Large intestine (tissue), 3 donors: ENCODE measurements around the gene FNDC10. TPM values are rescaled to one million over a fixed set of nuclear protein-coding genes. Genes with fewer than 3 reads are reported as not detected.

Experiments
- DNase-seq, 2 donors: peaks; one replicate each; pipeline versions ENCODE4 v3.0.0 to v3.0.0-alpha.2; 2013
- H3K27ac ChIP-seq: one replicate; pipeline ENCODE4 v1.5.1; 2013; ENCODE audit warnings: low read length
- H3K27me3 ChIP-seq: 2 replicates; pipeline ENCODE4 v1.6.1; 2013; ENCODE audit warnings: low read length; ENCODE audit not compliant: control insufficient read depth, insufficient read depth
- H3K36me3 ChIP-seq: 2 replicates; pipeline ENCODE4 v1.6.1; 2013; ENCODE audit warnings: low read length; ENCODE audit not compliant: control insufficient read depth, insufficient read depth
- H3K4me1 ChIP-seq: one replicate; pipeline ENCODE4 v1.6.1; 2013; ENCODE audit warnings: low read length; ENCODE audit not compliant: control insufficient read depth, insufficient read depth
- H3K4me3 ChIP-seq: one replicate; pipeline ENCODE4 v1.5.1; 2013; ENCODE audit warnings: low read length
- H3K9me3 ChIP-seq: one replicate; pipeline ENCODE4 v1.6.1; 2013; ENCODE audit warnings: mild to moderate bottlenecking, low read depth, low read length, moderate library complexity; ENCODE audit not compliant: control insufficient read depth
- WGBS: methylation state at CpG from one replicate; pipeline ENCODE4 v1.1.5; 2013; ENCODE audit warnings: low lambda C conversion rate; ENCODE audit not compliant: insufficient coverage; 5-methylcytosine and 5-hydroxymethylcytosine counted together
- polyA plus RNA-seq: library from polyadenylated mRNA; unstranded; fragments of 120-200 nt; gene quantifications from one replicate; pipeline ENCODE4 v1.2.1, GENCODE V29; 2013

FNDC10 gene
- polyA plus RNA-seq, 1 donor: 2.4 TPM

DNA sequence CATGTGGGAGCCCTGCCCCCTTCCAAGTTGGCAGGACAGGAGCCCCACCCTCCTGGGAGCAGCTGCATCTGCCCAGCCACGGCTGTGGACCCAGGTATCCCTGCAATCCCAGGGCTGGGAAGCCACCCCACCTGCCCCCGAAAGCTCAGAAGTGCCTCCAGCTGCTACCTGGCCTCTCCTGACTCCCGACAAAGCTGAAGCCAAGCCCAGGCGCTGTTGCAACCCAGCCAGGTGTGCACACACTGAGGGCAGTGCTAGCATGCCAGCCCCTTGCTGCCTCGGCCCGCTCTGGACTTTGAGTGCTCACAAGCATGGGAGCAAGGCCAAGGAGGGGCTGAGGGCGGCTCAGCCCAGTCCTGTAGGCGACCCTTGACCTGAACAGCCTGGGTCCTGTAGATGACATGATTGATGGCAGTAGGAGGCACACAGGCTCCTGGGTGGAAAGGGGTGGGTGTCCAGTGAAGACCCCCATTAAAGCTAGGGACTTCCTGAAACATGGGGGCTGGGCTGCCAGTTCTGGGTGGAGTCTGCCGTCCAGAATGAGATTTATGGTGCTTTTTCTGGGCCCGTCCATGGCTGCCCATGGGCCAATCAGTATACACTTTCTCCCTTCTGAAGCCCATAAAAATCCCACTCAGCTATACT, 22.4 kb downstream of the FNDC10 start:
- Histone ChIP-seq H3K9me3 (no peaks in the 10 kb centered on the region), H3K36me3 (peaks cover 2% of the 10 kb centered on the region), H3K4me1 (peaks cover 23% of the 10 kb centered on the region), H3K27me3 (peaks cover 8% of the 10 kb centered on the region), H3K4me3 (no peak overlapping the region), H3K27ac (peak overlapping the region; percentile 44)
- peak; percentile 76 to 83 for DNase-seq
- no CpG with 5 or more reads among the region's 10 CpGs for WGBS

DNA sequence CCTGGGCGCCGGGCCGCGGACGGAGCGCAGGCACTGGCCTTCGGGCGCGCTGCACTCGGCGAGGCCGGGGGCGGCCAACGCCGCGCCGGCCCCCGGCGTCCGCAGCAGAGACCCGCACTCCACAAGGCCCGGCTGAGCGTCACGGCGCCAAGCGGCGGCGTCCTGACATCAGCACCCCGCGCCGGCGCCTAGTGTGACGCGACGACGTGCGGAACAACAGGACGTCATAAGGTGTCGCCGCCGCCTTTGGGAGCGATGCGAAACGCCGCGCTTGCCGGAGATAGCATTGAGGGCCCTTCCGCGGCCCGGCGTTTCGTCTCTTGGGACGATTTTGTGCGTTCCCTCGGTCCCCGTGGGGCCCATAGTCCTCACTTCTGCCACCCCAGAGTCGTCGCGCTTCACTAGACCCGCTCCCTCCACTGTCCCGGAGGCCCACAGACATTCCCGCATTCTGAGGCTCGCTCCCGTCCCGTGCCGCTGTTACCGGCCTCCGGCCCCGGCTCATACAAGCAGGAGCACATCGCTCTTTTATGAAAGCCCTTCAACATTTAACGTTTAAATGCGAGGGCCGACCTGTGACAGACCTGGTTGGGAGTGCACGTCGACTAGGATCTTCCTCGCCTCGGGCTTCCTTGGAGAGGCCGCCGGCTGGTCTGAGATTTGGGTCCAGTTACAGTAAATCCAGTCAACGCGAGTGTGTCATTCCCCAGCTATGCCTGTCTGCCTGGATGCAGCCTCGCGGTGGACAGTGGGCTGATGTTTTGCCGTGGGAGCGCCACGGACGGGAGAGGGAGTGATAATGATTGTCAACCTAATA, 25.0 kb downstream of the FNDC10 start, which contains the start of gene SSU72:
Gene SSU72 (minus strand): TSS at position 143 of the 817 bp plus-strand sequence. CDS start 306 bp downstream, outside the sequence.
- H3K4me3 ChIP-seq: peak within 1 kb of the TSS; percentile 97
- H3K27me3 ChIP-seq: peaks cover 2% of the 10 kb centered on the region
- peak; percentile 93 to 96 for DNase-seq
- H3K27ac ChIP-seq: peak within 1 kb of the TSS; percentile 98
- peaks cover 11% of the 10 kb centered on the region for H3K36me3 ChIP-seq
- H3K9me3 ChIP-seq: no peaks in the 10 kb centered on the region
- H3K4me1 ChIP-seq: peaks cover 23% of the 10 kb centered on the region
- WGBS: no CpG with 5 or more reads among the region's 87 CpGs

DNA sequence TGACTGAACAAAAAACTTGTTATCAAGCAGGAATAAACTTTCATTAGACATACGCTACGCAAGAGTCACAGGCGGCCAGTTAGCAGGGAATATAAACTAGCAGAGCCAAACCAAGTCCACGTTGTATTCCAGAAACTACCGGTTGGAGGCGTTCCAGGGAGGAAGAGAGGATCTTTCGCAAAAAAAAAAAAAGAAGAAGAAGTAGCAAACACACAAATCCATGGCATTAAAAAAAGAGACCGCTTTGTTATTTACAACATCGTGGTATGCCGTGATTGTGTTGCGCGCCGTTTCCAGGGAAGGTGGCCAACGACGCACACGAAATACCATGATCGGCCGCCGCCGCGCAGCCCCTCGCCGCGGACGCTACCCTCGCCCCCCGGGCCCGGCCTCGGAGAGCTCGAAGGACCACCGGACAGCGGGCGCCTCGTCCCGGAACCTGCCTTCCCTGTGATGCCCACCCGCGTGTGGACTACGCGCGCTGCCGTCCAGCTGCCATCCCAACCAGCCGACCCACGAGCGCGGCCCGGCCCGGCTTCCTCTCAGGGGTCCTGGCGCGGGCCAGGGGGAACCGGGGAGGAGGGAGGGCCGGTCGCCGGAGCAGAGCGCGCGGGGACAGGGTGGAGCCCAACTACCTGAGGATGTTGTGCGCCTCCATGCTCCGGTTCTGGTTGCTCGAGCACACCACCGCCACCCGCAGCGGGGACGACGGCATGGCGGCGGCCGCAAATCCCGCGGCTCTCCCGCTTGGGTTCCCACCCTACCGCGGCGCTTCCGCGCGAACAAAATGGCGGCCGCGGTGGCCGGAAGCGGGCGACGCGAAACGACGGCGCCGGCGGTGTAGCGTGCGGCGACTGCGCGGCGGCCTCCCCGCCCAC, 25.9 kb downstream of the FNDC10 start:
- Histone ChIP-seq H3K27ac (peak overlapping the region; percentile 98), H3K27me3 (peaks cover 2% of the 10 kb centered on the region), H3K4me3 (peak overlapping the region; percentile 92), H3K4me1 (peaks cover 23% of the 10 kb centered on the region), H3K9me3 (no peaks in the 10 kb centered on the region), H3K36me3 (peaks cover 17% of the 10 kb centered on the region)
- peak in 1 of 2 donors; percentile 59 for DNase-seq
- WGBS: no CpG with 5 or more reads among the region's 96 CpGs

DNA sequence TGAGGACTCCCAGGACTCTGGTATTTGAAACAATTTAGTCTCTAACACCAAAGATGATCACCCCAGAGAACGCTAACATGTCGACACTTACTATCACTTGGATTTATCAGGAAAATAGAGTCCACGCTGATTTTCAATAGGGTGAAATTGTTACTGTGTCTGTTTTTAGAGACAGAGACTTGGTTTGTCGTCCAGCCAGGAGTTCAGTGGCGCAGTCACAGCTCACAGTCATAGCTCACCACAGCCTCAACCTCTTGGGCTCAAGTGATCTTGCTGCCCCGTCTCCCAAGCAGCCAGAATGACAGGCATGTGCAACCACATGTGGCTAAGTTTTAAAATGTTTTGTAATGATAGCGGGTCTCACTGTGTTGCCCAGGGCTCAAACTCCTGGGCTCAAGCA, 30.6 kb downstream of the FNDC10 start:
- Histone ChIP-seq H3K27me3 (no peaks in the 10 kb centered on the region), H3K4me1 (peaks cover 5% of the 10 kb centered on the region), H3K9me3 (no peaks in the 10 kb centered on the region), H3K4me3 (no peak overlapping the region), H3K27ac (no peak overlapping the region), H3K36me3 (peaks cover 30% of the 10 kb centered on the region)
- 100% methylated on average over 1 of the region's 7 CpGs for WGBS
- no peak for DNase-seq

DNA sequence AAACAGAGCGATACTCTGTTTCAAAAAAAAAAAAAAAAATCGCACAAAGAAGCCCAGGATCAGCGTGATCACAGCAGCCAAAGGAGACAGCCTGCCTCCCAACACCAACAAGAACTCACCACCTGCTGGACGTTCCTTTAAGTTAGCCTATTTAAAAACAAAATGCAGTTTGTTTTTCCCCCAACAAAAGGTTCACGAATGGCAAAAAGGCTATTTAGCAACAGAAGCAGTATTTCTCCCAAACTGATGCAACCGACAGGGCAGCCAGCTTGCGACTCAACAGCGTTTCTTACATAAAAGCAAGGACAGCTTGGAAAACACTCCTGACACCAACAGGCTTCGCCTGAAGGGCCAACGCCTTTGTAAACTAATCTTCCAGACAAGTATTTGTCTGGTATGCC, 32.0 kb downstream of the FNDC10 start:
- Histone ChIP-seq H3K4me1 (peaks cover 1% of the 10 kb centered on the region), H3K4me3 (no peak overlapping the region), H3K27ac (no peak overlapping the region), H3K27me3 (no peaks in the 10 kb centered on the region), H3K9me3 (no peaks in the 10 kb centered on the region), H3K36me3 (peaks cover 44% of the 10 kb centered on the region)
- WGBS: no CpG with 5 or more reads among the region's 10 CpGs
- no peak for DNase-seq

DNA sequence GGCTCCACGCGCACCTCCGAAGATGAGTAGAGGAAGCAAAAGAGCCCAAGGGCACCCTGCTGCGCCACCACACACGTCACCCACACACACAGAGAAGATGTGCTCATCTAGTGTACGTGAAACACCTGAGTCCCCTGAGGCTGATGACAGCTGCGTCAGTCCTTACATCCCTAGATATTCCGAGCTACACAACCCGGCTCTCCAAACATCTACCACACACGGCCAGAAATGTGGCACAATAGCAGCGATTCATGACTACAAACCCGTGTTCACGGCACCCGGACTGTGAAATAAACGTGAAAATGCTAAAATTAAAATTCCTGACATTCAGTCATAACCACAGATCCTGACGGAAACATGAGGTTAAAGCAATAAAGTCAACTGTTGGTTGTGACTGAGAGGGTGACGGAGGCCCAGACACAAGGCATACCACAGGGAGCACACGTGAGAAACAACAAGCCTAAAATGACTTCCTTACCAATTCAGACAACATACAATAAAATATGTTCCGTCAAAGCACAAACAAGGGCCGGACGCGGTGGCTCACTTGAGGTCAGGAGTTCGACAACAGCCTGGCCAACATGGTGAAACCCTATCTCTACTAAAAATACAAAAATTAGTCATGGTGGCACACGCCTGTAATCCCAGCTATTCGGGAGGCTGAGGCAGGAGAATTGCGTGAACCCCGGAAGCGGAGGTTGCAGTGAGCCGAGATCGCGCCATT, 32.6 kb downstream of the FNDC10 start:
- H3K4me3 ChIP-seq: no peak overlapping the region
- DNase-seq: no peak
- no peaks in the 10 kb centered on the region for H3K9me3 ChIP-seq
- H3K27ac ChIP-seq: no peak overlapping the region
- H3K4me1 ChIP-seq: no peaks in the 10 kb centered on the region
- 100% methylated on average over 1 of the region's 31 CpGs for WGBS
- H3K36me3 ChIP-seq: peaks cover 48% of the 10 kb centered on the region
- no peaks in the 10 kb centered on the region for H3K27me3 ChIP-seq

DNA sequence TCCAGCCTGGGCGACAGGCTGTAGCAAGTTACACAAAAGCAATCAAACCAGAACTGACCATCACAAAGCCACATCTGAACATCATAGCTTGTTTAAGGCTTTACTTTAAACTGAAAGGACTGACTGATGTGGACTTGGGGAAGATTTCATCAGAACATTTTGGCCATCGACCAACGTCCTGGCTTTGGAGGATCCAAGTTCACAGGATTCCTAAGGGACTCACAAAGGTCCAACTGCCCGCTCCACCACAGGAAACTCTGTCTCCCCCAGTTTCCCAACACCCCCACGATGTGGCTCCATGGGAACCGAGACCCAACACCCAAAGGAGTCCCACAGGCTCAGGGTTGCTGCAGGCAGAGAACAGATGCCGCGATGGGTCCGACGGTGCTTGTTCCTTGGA, 34.6 kb downstream of the FNDC10 start:
- Histone ChIP-seq H3K27me3 (no peaks in the 10 kb centered on the region), H3K36me3 (peaks cover 54% of the 10 kb centered on the region), H3K4me3 (no peak overlapping the region), H3K27ac (no peak overlapping the region), H3K9me3 (no peaks in the 10 kb centered on the region), H3K4me1 (no peaks in the 10 kb centered on the region)
- no peak for DNase-seq
- WGBS: no CpG with 5 or more reads among the region's 10 CpGs

DNA sequence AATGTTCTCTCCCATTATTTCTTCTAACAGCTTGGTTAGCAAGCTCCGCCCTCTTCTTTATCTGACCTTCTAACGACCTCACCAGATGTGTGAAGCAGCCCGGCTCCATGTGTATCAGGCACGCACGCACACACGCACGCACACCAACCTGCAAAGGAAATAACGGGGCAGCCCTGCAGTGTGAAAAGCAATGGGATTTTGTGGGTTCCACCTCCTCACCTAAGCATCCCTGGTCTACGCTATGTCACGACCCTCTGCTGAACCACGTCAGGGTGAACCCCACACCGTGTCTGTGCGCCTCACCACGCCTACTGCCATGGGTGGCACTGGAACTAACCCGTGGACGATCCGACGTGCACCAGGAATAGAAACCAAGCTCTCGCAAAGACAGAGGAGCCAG, 35.7 kb downstream of the FNDC10 start:
- no CpG with 5 or more reads among the region's 19 CpGs for WGBS
- Histone ChIP-seq H3K36me3 (peaks cover 51% of the 10 kb centered on the region), H3K27ac (no peak overlapping the region), H3K27me3 (no peaks in the 10 kb centered on the region), H3K9me3 (no peaks in the 10 kb centered on the region), H3K4me1 (no peaks in the 10 kb centered on the region), H3K4me3 (no peak overlapping the region)
- DNase-seq: no peak

DNA sequence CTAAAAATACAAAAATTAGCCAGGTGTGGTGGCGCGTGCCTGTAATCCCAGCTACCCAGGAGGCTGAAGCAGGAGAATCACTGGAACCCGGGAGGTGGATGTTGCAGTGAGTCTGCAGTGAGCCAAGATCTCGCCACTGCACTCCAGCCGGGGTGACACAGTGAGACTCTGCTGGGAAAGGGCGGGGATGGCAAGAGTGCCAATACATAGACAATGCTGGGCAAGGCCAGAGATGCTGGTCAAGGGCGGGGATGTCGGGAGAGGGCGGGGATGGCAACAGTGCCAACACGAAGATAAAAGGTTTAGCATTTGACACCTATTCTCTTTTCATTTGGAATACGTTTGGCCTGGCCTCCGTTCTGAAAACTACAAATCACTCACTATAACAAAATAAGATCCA, 36.2 kb downstream of the FNDC10 start:
- H3K27me3 ChIP-seq: no peaks in the 10 kb centered on the region
- H3K27ac ChIP-seq: no peak overlapping the region
- no peak for DNase-seq
- 100% methylated on average over 1 of the region's 12 CpGs for WGBS
- H3K4me3 ChIP-seq: no peak overlapping the region
- no peaks in the 10 kb centered on the region for H3K9me3 ChIP-seq
- H3K4me1 ChIP-seq: no peaks in the 10 kb centered on the region
- peaks cover 49% of the 10 kb centered on the region for H3K36me3 ChIP-seq
